Activated naive CD8-positive, alpha-beta T cell treated with anti-CD3 and anti-CD28 coated beads, Interleukin-2, amount 10 ng/mL, durations not matched to agents 7 days and 5 days (primary cell): ENCODE results near the gene CLASP2. TPM values are rescaled to one million over a fixed set of nuclear protein-coding genes. Genes with fewer than 3 reads are reported as not detected.
"Not testable (repeated sequence)": the region's sequence is repeated elsewhere in the genome, so short reads cannot be mapped to it uniquely, and the experiment has no call there.

Experiments used
- ATAC-seq: fragments of 150-1000 bp; cut with Tn5 transposase; one replicate; pipeline ENCODE4 v1.10.0; 2021; ENCODE audit warnings: low read depth, moderate library complexity
- POLR2A ChIA-PET: fragments of 350-600 bp; sonication (Branson Sonifier 250); formaldehyde crosslinking; loops from one replicate; lab custom pipeline; 2021; ENCODE audit warnings: antibody characterized with exemption; lab: Charles Lee
- DNase-seq: peaks from one replicate; pipeline ENCODE4 v3.0.0; 2021
- H3K27ac Mint-ChIP-seq: one replicate; pipeline ENCODE4 v1.8.0; 2022; ENCODE audit warnings: mild to moderate bottlenecking, mixed read lengths
- H3K27me3 Mint-ChIP-seq: one replicate; pipeline ENCODE4 v1.8.0; 2022; ENCODE audit warnings: mild to moderate bottlenecking, moderate library complexity, mixed read lengths
- H3K36me3 Mint-ChIP-seq: one replicate; pipeline ENCODE4 v1.8.0; 2021; ENCODE audit warnings: mild to moderate bottlenecking, mixed read lengths
- H3K4me1 Mint-ChIP-seq: one replicate; pipeline ENCODE4 v1.8.0; 2021; ENCODE audit warnings: mixed read lengths
- H3K4me3 Mint-ChIP-seq: one replicate; pipeline ENCODE4 v1.8.0; 2022; ENCODE audit warnings: mild to moderate bottlenecking, moderate library complexity, mixed read lengths
- H3K9me3 Mint-ChIP-seq: one replicate; pipeline ENCODE4 v1.8.0; 2021; ENCODE audit warnings: mixed read lengths
- total RNA-seq, 2 experiments: library from RNA; stranded (reverse); gene quantifications; one replicate each; pipeline ENCODE4 v1.2.3, GENCODE V29; 2021

The CLASP2 gene
- total RNA-seq, 2 experiments from 2014 or later: 47.6 to 49.4 TPM

GRCh38 chr3:33668618-33669017 lies 49.4 kb downstream of the CLASP2 start:
- no peaks in the 10 kb centered on the region for H3K9me3 Mint-ChIP-seq
- H3K36me3 Mint-ChIP-seq: peaks cover 21% of the 10 kb centered on the region
- no peaks in the 10 kb centered on the region for H3K27me3 Mint-ChIP-seq
- H3K4me3 Mint-ChIP-seq: no peak overlapping the region
- ATAC-seq: no peak
- POLR2A ChIA-PET: no interaction called here
- no peak for DNase-seq
- H3K27ac Mint-ChIP-seq: no peak overlapping the region
- no peaks in the 10 kb centered on the region for H3K4me1 Mint-ChIP-seq

GRCh38 chr3:33665294-33665693 lies 52.8 kb downstream of the CLASP2 start:
- Mint-ChIP-seq H3K4me1 (peaks cover under 1% of the 10 kb centered on the region), H3K9me3 (no peaks in the 10 kb centered on the region), H3K27me3 (no peaks in the 10 kb centered on the region), H3K36me3 (peaks cover 21% of the 10 kb centered on the region), H3K27ac (no peak overlapping the region), H3K4me3 (no peak overlapping the region)
- DNase-seq (no peak), ATAC-seq (no peak)
- POLR2A ChIA-PET: no interaction called here

GRCh38 chr3:33664195-33664594 lies 53.9 kb downstream of the CLASP2 start:
- DNase-seq: no peak
- POLR2A ChIA-PET: no interaction called here
- Mint-ChIP-seq H3K4me3 (no peak overlapping the region), H3K36me3 (peaks cover 20% of the 10 kb centered on the region), H3K4me1 (peaks cover 9% of the 10 kb centered on the region), H3K27me3 (no peaks in the 10 kb centered on the region), H3K27ac (no peak overlapping the region), H3K9me3 (no peaks in the 10 kb centered on the region)
- ATAC-seq: no peak

- DNase-seq: no peak
- ATAC-seq: no peak
- POLR2A ChIA-PET: interaction anchor here (0.5 kb wide), 1 partner anchor 11 kb away, joined by 3 read pairs; no protein-coding TSS in a partner anchor
- Mint-ChIP-seq H3K9me3 (no peaks in the 10 kb centered on the region), H3K4me3 (no peak overlapping the region), H3K27me3 (no peaks in the 10 kb centered on the region), H3K36me3 (peaks cover 21% of the 10 kb centered on the region), H3K4me1 (peaks cover 16% of the 10 kb centered on the region), H3K27ac (no peak overlapping the region)
Measured at GRCh38 chr3:33663042-33663441, 55.0 kb downstream of the CLASP2 start.

DNA sequence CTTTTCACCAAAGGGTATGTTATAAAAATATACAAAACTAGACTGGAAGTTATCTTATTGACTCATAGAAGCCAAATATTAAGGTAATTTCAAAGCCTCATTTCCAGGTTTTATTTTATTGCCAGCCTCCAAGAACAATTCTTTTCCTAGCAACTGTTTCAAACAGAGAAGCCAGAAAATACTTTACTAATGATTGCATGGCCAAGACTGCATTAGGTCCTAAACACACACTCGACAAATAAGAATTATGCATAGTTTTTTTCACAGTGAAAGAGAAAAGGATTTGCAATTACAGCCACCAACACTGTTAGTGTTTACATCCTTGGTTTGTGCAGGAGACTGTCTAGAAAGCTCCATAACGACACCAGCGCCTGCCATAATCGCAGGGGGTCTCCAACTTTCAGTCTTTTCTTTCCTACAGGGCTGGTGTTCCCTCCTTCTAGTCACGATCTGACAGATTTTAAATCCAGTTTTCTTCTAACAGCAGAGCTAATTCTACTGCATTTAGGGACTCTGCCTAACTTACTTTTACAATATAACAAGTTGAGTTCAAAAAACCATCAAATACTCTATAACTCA lies 58.1 kb downstream of the CLASP2 start:
- DNase-seq: no peak
- Mint-ChIP-seq H3K9me3 (no peaks in the 10 kb centered on the region), H3K4me1 (peaks cover 16% of the 10 kb centered on the region), H3K36me3 (peaks cover 18% of the 10 kb centered on the region), H3K27me3 (no peaks in the 10 kb centered on the region), H3K27ac (no peak overlapping the region), H3K4me3 (peak overlapping the region; percentile 74)
- no peak for ATAC-seq
- POLR2A ChIA-PET: interaction anchor here (1.0 to 1.1 kb wide), 2 partner anchors 57 to 219 kb away, joined by 3 read pairs; no protein-coding TSS in a partner anchor

GRCh38 chr3:33658991-33659848 lies 58.8 kb downstream of the CLASP2 start:
- peak overlapping the region; percentile 74 for H3K4me3 Mint-ChIP-seq
- peak overlapping the region; percentile 6 for H3K27ac Mint-ChIP-seq
- no peaks in the 10 kb centered on the region for H3K9me3 Mint-ChIP-seq
- peaks cover 18% of the 10 kb centered on the region for H3K4me1 Mint-ChIP-seq
- POLR2A ChIA-PET: interaction anchor here (1.0 to 1.1 kb wide), 2 partner anchors 58 to 219 kb away, joined by 3 read pairs; no protein-coding TSS in a partner anchor
- peaks cover 18% of the 10 kb centered on the region for H3K36me3 Mint-ChIP-seq
- ATAC-seq: peak; percentile 84
- no peaks in the 10 kb centered on the region for H3K27me3 Mint-ChIP-seq
- peak; percentile 37 for DNase-seq

GRCh38 chr3:33658621-33658990 lies 59.4 kb downstream of the CLASP2 start:
- Mint-ChIP-seq H3K4me3 (peak overlapping the region; percentile 74), H3K27ac (peak overlapping the region; percentile 6), H3K9me3 (no peaks in the 10 kb centered on the region), H3K36me3 (peaks cover 18% of the 10 kb centered on the region), H3K27me3 (no peaks in the 10 kb centered on the region), H3K4me1 (peaks cover 23% of the 10 kb centered on the region)
- DNase-seq: no peak
- POLR2A ChIA-PET: no interaction called here
- ATAC-seq: no peak

DNA sequence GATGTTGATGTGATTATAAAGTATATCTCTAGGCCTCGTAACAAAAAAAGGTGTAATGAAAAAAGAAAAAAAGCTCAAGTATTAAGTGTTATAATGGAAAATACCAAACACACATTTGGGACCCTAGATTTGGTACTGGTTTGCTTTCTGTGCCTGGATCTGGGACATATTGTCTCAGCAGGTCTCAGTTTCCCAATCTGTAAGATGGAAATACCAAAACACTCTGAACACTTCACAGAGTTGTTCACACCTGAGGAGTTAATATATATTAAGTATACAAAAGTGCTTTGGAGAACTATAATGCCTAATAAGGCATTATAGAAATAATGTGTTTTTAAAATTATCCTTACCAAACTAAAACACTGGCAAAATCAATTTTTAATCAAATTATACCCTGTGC lies 60.0 kb downstream of the CLASP2 start:
- no peak overlapping the region for H3K4me3 Mint-ChIP-seq

GRCh38 chr3:33652736-33653135 lies 65.3 kb downstream of the CLASP2 start:
- Mint-ChIP-seq H3K27ac (no peak overlapping the region), H3K9me3 (no peaks in the 10 kb centered on the region), H3K36me3 (peaks cover 3% of the 10 kb centered on the region), H3K4me1 (peaks cover 9% of the 10 kb centered on the region), H3K4me3 (no peak overlapping the region), H3K27me3 (no peaks in the 10 kb centered on the region)
- no peak for ATAC-seq
- POLR2A ChIA-PET: no interaction called here
- DNase-seq: no peak

More for the DNA sequence above, 60.0 kb downstream of the CLASP2 start:
- Mint-ChIP-seq H3K27me3 (no peaks in the 10 kb centered on the region), H3K4me1 (peaks cover 23% of the 10 kb centered on the region), H3K27ac (no peak overlapping the region), H3K36me3 (peaks cover 18% of the 10 kb centered on the region), H3K9me3 (no peaks in the 10 kb centered on the region)
- ATAC-seq (no peak), DNase-seq (no peak)
- POLR2A ChIA-PET: no interaction called here

DNA sequence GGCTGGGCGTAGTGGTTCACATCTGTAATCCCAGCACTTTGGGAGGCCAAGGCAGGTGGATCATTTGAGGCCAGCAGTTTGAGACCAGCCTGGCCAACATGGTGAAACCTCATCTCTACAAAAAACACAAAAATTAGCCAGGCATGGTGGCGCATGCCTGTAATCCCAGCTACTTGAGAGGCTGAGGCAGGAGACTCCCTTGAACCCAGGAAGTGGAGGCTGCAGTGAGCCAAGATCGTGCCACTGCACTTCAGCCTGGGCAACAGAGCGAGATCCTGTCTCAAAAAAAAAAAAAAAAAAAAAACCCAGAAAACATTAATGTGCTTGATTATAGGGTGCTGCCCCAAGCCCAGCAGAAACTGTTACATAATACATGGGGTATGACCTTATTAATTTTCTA lies 67.0 kb downstream of the CLASP2 start:
- H3K27ac Mint-ChIP-seq, H3K4me3 Mint-ChIP-seq, DNase-seq, ATAC-seq, H3K27me3 Mint-ChIP-seq, H3K9me3 Mint-ChIP-seq, POLR2A ChIA-PET, H3K4me1 Mint-ChIP-seq, H3K36me3 Mint-ChIP-seq: not testable (repeated sequence)

GRCh38 chr3:33650495-33650894 lies 67.6 kb downstream of the CLASP2 start:
- H3K27me3 Mint-ChIP-seq: no peaks in the 10 kb centered on the region
- H3K4me3 Mint-ChIP-seq: no peak overlapping the region
- ATAC-seq (no peak), DNase-seq (no peak)
- H3K27ac Mint-ChIP-seq: no peak overlapping the region
- H3K9me3 Mint-ChIP-seq: no peaks in the 10 kb centered on the region
- POLR2A ChIA-PET: no interaction called here
- peaks cover 13% of the 10 kb centered on the region for H3K4me1 Mint-ChIP-seq
- H3K36me3 Mint-ChIP-seq: peaks cover 3% of the 10 kb centered on the region

DNA sequence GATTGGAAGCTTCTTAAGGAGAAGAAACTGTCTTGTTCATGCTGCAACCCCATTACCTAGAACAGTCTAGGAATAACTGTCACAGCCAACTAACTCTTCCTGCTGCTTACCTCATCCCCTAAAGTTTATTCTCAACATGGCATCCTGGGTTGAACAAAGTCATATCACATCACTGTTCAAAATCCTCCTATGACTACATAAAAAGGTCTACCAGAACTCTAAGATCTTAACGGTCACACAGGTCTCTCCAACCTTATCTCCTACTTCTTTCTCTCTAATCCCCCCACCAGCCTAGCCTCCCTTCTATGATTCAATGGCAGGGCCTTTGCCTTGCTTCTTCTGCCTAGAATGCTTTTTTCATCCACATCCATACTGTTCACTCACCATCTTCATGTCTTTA lies 69.3 kb downstream of the CLASP2 start:
- ATAC-seq (no peak), DNase-seq (no peak)
- H3K27me3 Mint-ChIP-seq: no peaks in the 10 kb centered on the region
- no peak overlapping the region for H3K4me3 Mint-ChIP-seq
- H3K36me3 Mint-ChIP-seq: peaks cover 5% of the 10 kb centered on the region
- H3K9me3 Mint-ChIP-seq: no peaks in the 10 kb centered on the region
- POLR2A ChIA-PET: no interaction called here
- peaks cover 11% of the 10 kb centered on the region for H3K4me1 Mint-ChIP-seq
- no peak overlapping the region for H3K27ac Mint-ChIP-seq

- H3K4me1 Mint-ChIP-seq: peaks cover 11% of the 10 kb centered on the region
- no peak overlapping the region for H3K4me3 Mint-ChIP-seq
- no peaks in the 10 kb centered on the region for H3K27me3 Mint-ChIP-seq
- no peak overlapping the region for H3K27ac Mint-ChIP-seq
- no peaks in the 10 kb centered on the region for H3K9me3 Mint-ChIP-seq
- POLR2A ChIA-PET: no interaction called here
- H3K36me3 Mint-ChIP-seq: peaks cover 7% of the 10 kb centered on the region
- DNase-seq: no peak
- ATAC-seq: no peak
Measured at GRCh38 chr3:33646406-33646805, 71.6 kb downstream of the CLASP2 start.
